Measurements from ENCODE around the gene UCP3. TPM values are rescaled to one million over a fixed set of nuclear protein-coding genes. Genes with fewer than 3 reads are reported as not detected.

UCP3 gene
- polyA plus RNA-seq, 1 donor (not counting 4 experiments of a cell fraction or from before 2014, with no cell fraction given): 0.52 TPM

- DNase-seq (ENCODE audit: low read depth, low spot score) (no peak), FAIRE-seq (no peak)
- H3K36me3 ChIP-seq (ENCODE audit: control insufficient read depth in 2 of 2, extremely low read depth in 1 of 2, insufficient read depth in 2 of 2, low read length in 2 of 2): no peaks in the 10 kb centered on the region
- dilution Hi-C loops (cut with MboI; ENCODE audit: extremely low pct_ligation_motif_present, low sequenced_read_pairs): no loop called here
- H3K9me1 ChIP-seq (ENCODE audit: control insufficient read depth, extremely low read depth, insufficient read depth, low read length): no peaks in the 10 kb centered on the region
- H4K20me1 ChIP-seq (ENCODE audit: control insufficient read depth, extremely low read depth, insufficient read depth, low read length): no peaks in the 10 kb centered on the region
- H3K27ac ChIP-seq (ENCODE audit: control insufficient read depth, insufficient read depth, low read length): no peak overlapping the region
- no peaks in the 10 kb centered on the region for H3K27me3 ChIP-seq (ENCODE audit: control insufficient read depth, extremely low read depth, insufficient read depth, low read length)
- peaks cover 14% of the 10 kb centered on the region for H3K4me1 ChIP-seq (ENCODE audit: control insufficient read depth, extremely low read depth, insufficient read depth, low read length)
- H3K4me3 ChIP-seq (ENCODE audit: control insufficient read depth in 2 of 3, extremely low read depth in 1 of 3, insufficient read depth in 2 of 3, low read depth in 1 of 3, low read length in 3 of 3): no peak overlapping the region
- no peak overlapping the region for H3K9ac ChIP-seq (ENCODE audit: control insufficient read depth, extremely low read depth, insufficient read depth, low read length)
- H3K79me2 ChIP-seq (ENCODE audit: control insufficient read depth, insufficient read depth, low read length): no peaks in the 10 kb centered on the region
- no peak overlapping the region for H3K4me2 ChIP-seq (ENCODE audit: control insufficient read depth, extremely low read depth, insufficient read depth, low read depth, low read length)
- H3K9me3 ChIP-seq (ENCODE audit: control insufficient read depth, low read depth, low read length): no peaks in the 10 kb centered on the region
- TF ChIP-seq EZH2 (IDR thresholded peaks at IDR 0.05; ENCODE audit: low read length): no peak
- no peak overlapping the region for H2AFZ ChIP-seq (ENCODE audit: control insufficient read depth, low read length)
Observed at GRCh38 chr11:73975479-73975757, 33.5 kb downstream of the UCP3 start.

- FAIRE-seq: no peak
- no peak for DNase-seq (ENCODE audit: low read depth, low spot score)
- no peak overlapping the region for H3K27ac ChIP-seq (ENCODE audit: control insufficient read depth, insufficient read depth, low read length)
Observed at GRCh38 chr11:73974604-73975478, 34.0 kb downstream of the UCP3 start.

More at GRCh38 chr11:73974604-73975478, 34.0 kb downstream of the UCP3 start:
- dilution Hi-C loops (cut with MboI; ENCODE audit: extremely low pct_ligation_motif_present, low sequenced_read_pairs): no loop called here
- H2AFZ ChIP-seq (ENCODE audit: control insufficient read depth, low read length): no peak overlapping the region
- H3K9ac ChIP-seq (ENCODE audit: control insufficient read depth, extremely low read depth, insufficient read depth, low read length): no peak overlapping the region
- H3K9me1 ChIP-seq (ENCODE audit: control insufficient read depth, extremely low read depth, insufficient read depth, low read length): no peaks in the 10 kb centered on the region
- H3K4me2 ChIP-seq (ENCODE audit: control insufficient read depth, extremely low read depth, insufficient read depth, low read depth, low read length): no peak overlapping the region
- no peaks in the 10 kb centered on the region for H3K36me3 ChIP-seq (ENCODE audit: control insufficient read depth in 2 of 2, extremely low read depth in 1 of 2, insufficient read depth in 2 of 2, low read length in 2 of 2)
- no peaks in the 10 kb centered on the region for H4K20me1 ChIP-seq (ENCODE audit: control insufficient read depth, extremely low read depth, insufficient read depth, low read length)
- H3K79me2 ChIP-seq (ENCODE audit: control insufficient read depth, insufficient read depth, low read length): no peaks in the 10 kb centered on the region
- H3K4me1 ChIP-seq (ENCODE audit: control insufficient read depth, extremely low read depth, insufficient read depth, low read length): peaks cover 9% of the 10 kb centered on the region
- H3K4me3 ChIP-seq (ENCODE audit: control insufficient read depth in 2 of 3, extremely low read depth in 1 of 3, insufficient read depth in 2 of 3, low read depth in 1 of 3, low read length in 3 of 3): no peak overlapping the region
- TF ChIP-seq CTCF (optimal IDR thresholded peaks at IDR 0.05 in 1 of 3, IDR thresholded peaks at IDR 0.05 in 1 of 3, conservative IDR thresholded peaks at IDR 0.05 in 1 of 3; ENCODE audit: extremely low read depth in 1 of 3, insufficient read depth in 2 of 3, low read length in 3 of 3) (no peak), EZH2 (IDR thresholded peaks at IDR 0.05; ENCODE audit: low read length) (no peak)
- no peaks in the 10 kb centered on the region for H3K9me3 ChIP-seq (ENCODE audit: control insufficient read depth, low read depth, low read length)
- no peaks in the 10 kb centered on the region for H3K27me3 ChIP-seq (ENCODE audit: control insufficient read depth, extremely low read depth, insufficient read depth, low read length)

Data from keratinocyte (primary cell).